ENCODE data around the gene PYROXD2. TPM values are rescaled to one million over a fixed set of nuclear protein-coding genes. Genes with fewer than 3 reads are reported as not detected.

The PYROXD2 gene
- total and polyA plus RNA-seq, 10 of the 15 experiments (the other 5 are each of a cell fraction or from before 2014, with no cell fraction given) = 4.8 to 15.8 (median 11.1) TPM

GRCh38 chr10:98403812-98404504 is 11.0 kb downstream of the PYROXD2 start (continued):
- TF ChIP-seq CUX1 (IDR thresholded peaks at IDR 0.05; ENCODE audit: insufficient replicate concordance, low read depth, low read length) = no peak
- TF ChIP-seq POLR2A (IDR thresholded peaks at IDR 0.05; ENCODE audit: low read depth, low read length) = no peak
- TF ChIP-seq PRDM15 (CRISPR knock-in tag; IDR thresholded peaks at IDR 0.05) = no peak
- peak; percentile 78 for TF ChIP-seq JUNB (IDR thresholded peaks at IDR 0.05)
- TF ChIP-seq EP300 (IDR thresholded peaks at IDR 0.05; ENCODE audit: borderline replicate concordance in 1 of 2, control insufficient read depth in 1 of 2, low read depth in 2 of 2, low read length in 2 of 2) = no peak
- TF ChIP-seq NFIC (IDR thresholded peaks at IDR 0.05; ENCODE audit: low read depth, low read length) = peak; percentile 34
- no peak for TF ChIP-seq IRF5 (IDR thresholded peaks at IDR 0.05; ENCODE audit: borderline replicate concordance)
- TF ChIP-seq ZBTB33 (IDR thresholded peaks at IDR 0.05) = no peak
- no peak for TF ChIP-seq CEBPB (IDR thresholded peaks at IDR 0.05; ENCODE audit: borderline replicate concordance in 1 of 2, low read depth in 2 of 2, low read length in 2 of 2)
- no peak for TF ChIP-seq GATAD2B (conservative IDR thresholded peaks at IDR 0.05; ENCODE audit: low read depth)
- no peak for TF ChIP-seq GABPA (IDR thresholded peaks at IDR 0.05; ENCODE audit: low read depth)
- no peak for TF ChIP-seq ZSCAN29 (IDR thresholded peaks at IDR 0.05)
- TF ChIP-seq BCL11A (IDR thresholded peaks at IDR 0.05; ENCODE audit: low read depth, low read length) = no peak
- TF ChIP-seq ASH2L (IDR thresholded peaks at IDR 0.05; ENCODE audit: borderline replicate concordance, low read depth) = no peak
- no peak for TF ChIP-seq RAD21 (IDR thresholded peaks at IDR 0.05; ENCODE audit: insufficient read depth, low read depth, low read length)
- TF ChIP-seq NFYA (IDR thresholded peaks at IDR 0.05; ENCODE audit: borderline replicate concordance, low read depth, low read length) = no peak
- no peak for TF ChIP-seq RELA (IDR thresholded peaks at IDR 0.05; ENCODE audit: borderline replicate concordance, partially characterized antibody)
- TF ChIP-seq SMARCA5 (IDR thresholded peaks at IDR 0.05) = no peak

Data from GM12878 (cell line).